Calu3 (cell line): Measurements from ENCODE around the gene MACROH2A1. TPM values are rescaled to one million over a fixed set of nuclear protein-coding genes. Genes with fewer than 3 reads are reported as not detected.

Source experiments
- BruUV-seq: library from RNA; stranded (reverse); fragments of 400-500 nt; replicated peaks from 2 replicates; lab custom pipeline; 2021; lab: Mats Ljungman, UMichigan
- CTCF ChIA-PET: fragments of 300-600 bp; sonication (Branson Sonifier 250); formaldehyde crosslinking; loops from one replicate; lab custom pipeline; 2022; ENCODE audit warnings: antibody characterized with exemption; lab: Charles Lee
- DNase-seq: peaks from one replicate; pipeline ENCODE4 v3.0.0; 2022
- H3K27ac Mint-ChIP-seq: one replicate; pipeline ENCODE4 v1.8.0; 2022; ENCODE audit warnings: mixed read lengths; ENCODE audit not compliant: unreplicated experiment
- H3K27me3 Mint-ChIP-seq: one replicate; pipeline ENCODE4 v1.8.0; 2022; ENCODE audit warnings: mixed read lengths; ENCODE audit not compliant: unreplicated experiment
- H3K36me3 Mint-ChIP-seq: one replicate; pipeline ENCODE4 v1.8.0; 2022; ENCODE audit warnings: mild to moderate bottlenecking, moderate library complexity, mixed read lengths; ENCODE audit not compliant: insufficient read depth, unreplicated experiment
- H3K4me1 Mint-ChIP-seq: one replicate; pipeline ENCODE4 v1.8.0; 2022; ENCODE audit warnings: mild to moderate bottlenecking, low read depth, mixed read lengths; ENCODE audit not compliant: unreplicated experiment
- H3K4me3 Mint-ChIP-seq: one replicate; pipeline ENCODE4 v1.8.0; 2022; ENCODE audit warnings: mild to moderate bottlenecking, low read depth, moderate library complexity, mixed read lengths; ENCODE audit not compliant: unreplicated experiment
- H3K9me3 Mint-ChIP-seq: one replicate; pipeline ENCODE4 v1.8.0; 2022; ENCODE audit warnings: low read depth, mixed read lengths; ENCODE audit not compliant: unreplicated experiment
- intact Hi-C: fragments of 100-400 bp; cut with micrococcal nuclease; formaldehyde crosslinking; loops from one replicate; pipeline ENCODE4 v1.10.0; 2022; ENCODE audit not compliant: unreplicated experiment
- total RNA-seq: library from RNA; stranded (reverse); gene quantifications from 2 replicates; pipeline ENCODE4 v1.2.3, GENCODE V29; 2022
- TF ChIP-seq, protein P1 (sequence below): fragments of 200-600 bp; IDR thresholded peaks from one replicate; pipeline ENCODE4 v1.8.0; 2022; ENCODE audit warnings: antibody characterized with exemption; ENCODE audit not compliant: unreplicated experiment

The MACROH2A1 gene
- total RNA-seq, 1 experiment from 2014 or later = 368 TPM

GRCh38 chr5:135437796-135438560, 38.9 kb upstream of the MACROH2A1 start:
- peaks cover 70% of the 10 kb centered on the region for H3K27me3 Mint-ChIP-seq
- intact Hi-C loops = no loop called here
- peaks cover 3% of the 10 kb centered on the region for H3K36me3 Mint-ChIP-seq
- no peaks in the 10 kb centered on the region for H3K9me3 Mint-ChIP-seq
- CTCF ChIA-PET = interaction anchor here (0.5 to 1.9 kb wide), 4 partner anchors 12 to 116 kb away, joined by 3 to 6 read pairs (median 4); no protein-coding TSS in a partner anchor
- H3K4me1 Mint-ChIP-seq = no peaks in the 10 kb centered on the region
- no peak overlapping the region for H3K4me3 Mint-ChIP-seq
- peak; percentile 67 for DNase-seq
- BruUV-seq = no TSS peak
- TF ChIP-seq, protein P1, sequence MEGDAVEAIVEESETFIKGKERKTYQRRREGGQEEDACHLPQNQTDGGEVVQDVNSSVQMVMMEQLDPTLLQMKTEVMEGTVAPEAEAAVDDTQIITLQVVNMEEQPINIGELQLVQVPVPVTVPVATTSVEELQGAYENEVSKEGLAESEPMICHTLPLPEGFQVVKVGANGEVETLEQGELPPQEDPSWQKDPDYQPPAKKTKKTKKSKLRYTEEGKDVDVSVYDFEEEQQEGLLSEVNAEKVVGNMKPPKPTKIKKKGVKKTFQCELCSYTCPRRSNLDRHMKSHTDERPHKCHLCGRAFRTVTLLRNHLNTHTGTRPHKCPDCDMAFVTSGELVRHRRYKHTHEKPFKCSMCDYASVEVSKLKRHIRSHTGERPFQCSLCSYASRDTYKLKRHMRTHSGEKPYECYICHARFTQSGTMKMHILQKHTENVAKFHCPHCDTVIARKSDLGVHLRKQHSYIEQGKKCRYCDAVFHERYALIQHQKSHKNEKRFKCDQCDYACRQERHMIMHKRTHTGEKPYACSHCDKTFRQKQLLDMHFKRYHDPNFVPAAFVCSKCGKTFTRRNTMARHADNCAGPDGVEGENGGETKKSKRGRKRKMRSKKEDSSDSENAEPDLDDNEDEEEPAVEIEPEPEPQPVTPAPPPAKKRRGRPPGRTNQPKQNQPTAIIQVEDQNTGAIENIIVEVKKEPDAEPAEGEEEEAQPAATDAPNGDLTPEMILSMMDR = no peak
- H3K27ac Mint-ChIP-seq = no peak overlapping the region

DNA sequence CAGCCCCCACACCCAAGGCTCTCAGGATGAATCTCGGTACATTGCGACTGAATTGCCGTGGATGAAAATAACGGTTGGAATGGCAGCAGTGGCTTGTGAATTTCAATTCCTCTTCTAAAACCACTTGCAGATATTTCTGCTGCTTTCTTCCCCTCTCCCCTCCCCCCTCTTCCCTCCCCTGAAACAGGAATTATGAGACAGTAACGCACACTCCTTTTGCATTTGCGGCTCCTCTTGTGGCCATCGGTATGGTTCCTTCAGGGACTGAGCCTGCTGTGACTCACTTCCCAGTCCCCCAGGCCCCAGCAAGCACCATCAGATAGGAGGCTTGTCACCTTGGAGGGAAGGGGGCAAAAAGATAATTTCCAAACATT, 38.4 kb upstream of the MACROH2A1 start:
- CTCF ChIA-PET = interaction anchor here (0.5 to 1.9 kb wide), 4 partner anchors 11 to 1872 kb away, joined by 3 to 7 read pairs (median 5); no protein-coding TSS in a partner anchor
- no TSS peak for BruUV-seq
- Mint-ChIP-seq H3K36me3 (no peaks in the 10 kb centered on the region), H3K4me3 (no peak overlapping the region), H3K9me3 (no peaks in the 10 kb centered on the region), H3K27ac (no peak overlapping the region), H3K4me1 (no peaks in the 10 kb centered on the region), H3K27me3 (peaks cover 64% of the 10 kb centered on the region)
- no peak for DNase-seq
- TF ChIP-seq, protein P1 = no peak
- intact Hi-C loops = no loop called here

DNA sequence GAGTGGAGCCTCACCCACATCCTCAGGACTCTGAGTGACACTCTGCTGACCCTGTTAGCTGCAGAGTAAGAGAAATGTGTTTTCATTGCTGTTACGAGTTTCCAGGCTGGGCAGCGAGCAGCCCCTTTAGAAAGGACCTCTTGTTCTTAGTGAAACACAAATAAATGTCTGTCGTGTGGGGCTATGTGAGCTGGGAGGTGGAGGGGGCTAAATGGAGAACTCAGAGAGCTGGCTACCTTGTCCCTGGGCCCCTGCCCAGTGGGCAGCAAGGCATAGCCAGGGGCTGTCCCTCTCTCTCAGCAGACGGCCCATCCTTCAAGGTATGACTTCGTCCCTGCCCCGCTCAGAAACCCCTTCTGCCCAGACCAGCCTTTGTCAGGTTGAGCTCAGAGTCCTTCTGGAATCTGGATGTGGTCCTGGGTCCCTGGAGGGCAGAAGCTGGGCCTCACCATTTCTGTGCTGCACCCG, 38.0 kb upstream of the MACROH2A1 start:
- Mint-ChIP-seq H3K36me3 (no peaks in the 10 kb centered on the region), H3K9me3 (no peaks in the 10 kb centered on the region), H3K4me1 (no peaks in the 10 kb centered on the region), H3K4me3 (no peak overlapping the region), H3K27ac (no peak overlapping the region), H3K27me3 (peaks cover 60% of the 10 kb centered on the region)
- TF ChIP-seq, protein P1 = no peak
- no peak for DNase-seq
- CTCF ChIA-PET = interaction anchor here (0.9 to 1.9 kb wide), 2 partner anchors 11 to 1873 kb away, joined by 6 to 7 read pairs; no protein-coding TSS in a partner anchor
- BruUV-seq = no TSS peak
- intact Hi-C loops = no loop called here

DNA sequence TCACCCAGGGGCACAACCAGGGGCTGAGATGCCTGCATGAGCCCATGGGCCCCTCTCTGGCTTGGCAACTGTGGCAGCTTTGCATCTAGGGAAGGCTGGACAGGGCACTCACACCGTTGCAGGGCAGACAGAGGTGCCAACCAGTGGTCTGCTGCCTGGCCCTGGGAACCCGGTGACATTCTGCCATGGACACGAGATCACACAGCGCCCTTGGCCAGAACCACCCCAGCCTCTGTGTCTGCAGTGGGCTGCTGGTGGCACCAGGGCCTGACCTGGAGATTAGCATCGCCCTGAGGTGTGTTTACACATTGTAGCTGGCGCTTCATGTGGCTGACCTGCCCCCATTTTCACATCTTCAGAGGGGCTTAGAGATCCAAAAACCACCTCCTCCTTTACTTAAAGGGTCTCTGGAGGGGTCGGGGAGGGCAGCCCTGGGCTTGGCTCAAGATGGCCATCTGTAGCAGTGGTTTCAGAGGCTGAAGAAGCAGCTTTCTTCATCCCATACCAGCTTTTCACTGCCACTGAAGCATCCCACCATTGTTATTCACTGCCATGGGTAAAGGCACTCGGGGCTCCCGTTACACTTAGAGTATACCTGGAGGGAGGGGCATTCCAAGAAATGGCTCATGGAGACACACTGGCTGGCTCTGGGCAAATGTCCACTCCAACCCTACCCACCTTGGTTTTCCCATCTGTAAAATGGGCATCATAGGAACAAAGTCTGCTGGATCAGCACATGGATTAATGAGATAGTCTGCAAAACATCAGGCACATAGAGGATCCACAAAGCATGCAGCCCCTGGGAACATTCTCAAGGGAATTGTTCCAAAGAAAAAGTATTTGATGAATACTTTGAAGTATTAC, 36.7 kb upstream of the MACROH2A1 start:
- CTCF ChIA-PET = interaction anchor here (1.0 kb wide), 1 partner anchor 22 kb away, joined by 4 read pairs; no protein-coding TSS in a partner anchor
- peaks cover 59% of the 10 kb centered on the region for H3K27me3 Mint-ChIP-seq
- no peak overlapping the region for H3K27ac Mint-ChIP-seq
- BruUV-seq = no TSS peak
- H3K4me3 Mint-ChIP-seq = no peak overlapping the region
- H3K36me3 Mint-ChIP-seq = no peaks in the 10 kb centered on the region
- H3K4me1 Mint-ChIP-seq = no peaks in the 10 kb centered on the region
- H3K9me3 Mint-ChIP-seq = no peaks in the 10 kb centered on the region
- no peak for DNase-seq
- intact Hi-C loops = no loop called here
- TF ChIP-seq, protein P1 = no peak
